Astrocyte of the cerebellum (primary cell): ENCODE measurements around the gene IL1A.

Source experiments
- DNase-seq: peaks from one replicate; pipeline ENCODE4 v3.0.0-alpha.2; 2011; ENCODE audit warnings: low read depth
- H3K4me3 ChIP-seq: 2 replicates; pipeline ENCODE4 v1.5.1; 2011; ENCODE audit warnings: mild to moderate bottlenecking, low read depth, low read length, moderate library complexity
- in situ Hi-C: cut with HindIII; loops from 2 replicates; pipeline ENCODE4 v1.10.0; 2017; ENCODE audit warnings: low sequenced_read_pairs
- TF ChIP-seq, protein P1 (sequence below): IDR thresholded peaks from 2 replicates; pipeline ENCODE4 v1.5.1; 2012; ENCODE audit warnings: low read length, low read depth, moderate library complexity, mild to moderate bottlenecking; ENCODE audit errors: missing control alignments

Gene IL1A

GRCh38 chr2:112787729-112788393, 3.6 kb upstream of the IL1A start:
- DNase-seq: no peak
- no peak overlapping the region for H3K4me3 ChIP-seq
- TF ChIP-seq, protein P1, sequence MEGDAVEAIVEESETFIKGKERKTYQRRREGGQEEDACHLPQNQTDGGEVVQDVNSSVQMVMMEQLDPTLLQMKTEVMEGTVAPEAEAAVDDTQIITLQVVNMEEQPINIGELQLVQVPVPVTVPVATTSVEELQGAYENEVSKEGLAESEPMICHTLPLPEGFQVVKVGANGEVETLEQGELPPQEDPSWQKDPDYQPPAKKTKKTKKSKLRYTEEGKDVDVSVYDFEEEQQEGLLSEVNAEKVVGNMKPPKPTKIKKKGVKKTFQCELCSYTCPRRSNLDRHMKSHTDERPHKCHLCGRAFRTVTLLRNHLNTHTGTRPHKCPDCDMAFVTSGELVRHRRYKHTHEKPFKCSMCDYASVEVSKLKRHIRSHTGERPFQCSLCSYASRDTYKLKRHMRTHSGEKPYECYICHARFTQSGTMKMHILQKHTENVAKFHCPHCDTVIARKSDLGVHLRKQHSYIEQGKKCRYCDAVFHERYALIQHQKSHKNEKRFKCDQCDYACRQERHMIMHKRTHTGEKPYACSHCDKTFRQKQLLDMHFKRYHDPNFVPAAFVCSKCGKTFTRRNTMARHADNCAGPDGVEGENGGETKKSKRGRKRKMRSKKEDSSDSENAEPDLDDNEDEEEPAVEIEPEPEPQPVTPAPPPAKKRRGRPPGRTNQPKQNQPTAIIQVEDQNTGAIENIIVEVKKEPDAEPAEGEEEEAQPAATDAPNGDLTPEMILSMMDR: no peak
- in situ Hi-C loops: loop anchor here (5.0 kb wide), 1 partner anchor 36 kb away; no protein-coding TSS in a partner anchor

DNA sequence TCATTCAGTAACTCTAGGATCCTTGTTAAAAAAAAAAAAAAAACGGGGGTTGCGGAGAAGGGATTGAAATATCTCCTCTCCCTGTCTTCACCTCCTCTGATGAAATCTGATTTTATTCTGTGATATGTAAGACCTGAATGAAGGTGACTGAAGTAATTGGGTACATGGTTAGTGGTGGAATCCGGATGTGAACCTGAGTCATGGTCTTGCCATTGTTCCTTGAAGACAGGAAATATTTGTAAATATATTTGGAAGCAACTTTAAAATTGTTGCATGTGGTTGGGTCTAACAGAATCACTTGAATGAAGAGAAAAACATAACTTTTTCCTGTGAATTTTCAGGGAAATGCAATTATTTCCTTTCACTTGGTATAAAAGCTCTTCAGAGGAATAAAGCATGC, 3.0 kb upstream of the IL1A start:
- no peak for DNase-seq
- no peak overlapping the region for H3K4me3 ChIP-seq
- in situ Hi-C loops: loop anchor here (5.0 kb wide), 1 partner anchor 35 kb away; no protein-coding TSS in a partner anchor
- TF ChIP-seq, protein P1: no peak

GRCh38 chr2:112783187-112783714, 1.0 kb downstream of the IL1A start:
- no peak overlapping the region for H3K4me3 ChIP-seq
- TF ChIP-seq, protein P1: no peak
- no peak for DNase-seq
- in situ Hi-C loops: no loop called here

DNA sequence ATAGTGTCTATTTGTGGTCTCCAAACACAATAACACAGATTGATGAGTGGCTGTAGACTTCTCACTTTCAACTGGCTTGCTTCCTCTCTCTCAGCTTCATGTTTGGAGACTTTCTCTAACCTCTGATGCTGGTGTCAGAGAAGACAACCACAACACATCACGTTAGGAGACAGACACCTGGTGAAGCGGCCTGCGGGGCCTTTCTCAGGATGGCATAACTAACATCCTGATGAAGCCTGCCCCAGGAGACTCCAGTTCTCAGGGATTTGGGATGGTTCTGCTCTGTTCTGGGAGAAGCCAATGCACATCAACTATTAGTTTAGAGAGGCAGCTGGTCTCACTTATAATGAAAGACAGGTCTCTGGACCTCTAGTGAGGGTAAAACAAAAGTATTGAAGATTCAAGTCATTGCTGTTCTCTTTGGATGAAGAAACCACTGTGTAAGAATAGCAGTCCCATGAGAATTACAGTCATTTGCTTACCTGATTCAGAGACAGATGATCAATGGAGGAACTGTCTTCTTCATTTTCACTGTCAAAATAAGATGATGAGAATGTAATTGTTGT, 2.0 kb downstream of the IL1A start:
- TF ChIP-seq, protein P1: no peak
- in situ Hi-C loops: no loop called here
- H3K4me3 ChIP-seq: no peak overlapping the region
- no peak for DNase-seq

DNA sequence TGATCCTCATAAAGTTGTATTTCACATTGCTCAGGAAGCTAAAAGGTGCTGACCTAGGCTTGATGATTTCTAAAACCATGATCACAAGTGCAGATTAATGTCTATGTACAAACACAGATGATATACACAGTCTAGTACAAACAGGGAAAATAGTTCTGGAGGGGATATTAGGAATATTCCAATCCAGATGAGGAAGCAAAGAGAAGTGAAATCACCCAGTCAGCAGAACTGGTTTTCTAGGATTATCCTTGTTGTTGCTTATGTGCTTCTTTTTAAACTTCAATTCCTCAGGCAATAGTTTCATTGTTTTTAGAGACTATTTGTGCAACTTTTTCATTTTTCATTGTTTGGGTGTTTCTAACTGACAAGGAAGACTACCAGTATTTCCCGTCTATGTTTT, 4.7 kb downstream of the IL1A start:
- in situ Hi-C loops: no loop called here
- H3K4me3 ChIP-seq: no peak overlapping the region
- no peak for DNase-seq
- TF ChIP-seq, protein P1: no peak

DNA sequence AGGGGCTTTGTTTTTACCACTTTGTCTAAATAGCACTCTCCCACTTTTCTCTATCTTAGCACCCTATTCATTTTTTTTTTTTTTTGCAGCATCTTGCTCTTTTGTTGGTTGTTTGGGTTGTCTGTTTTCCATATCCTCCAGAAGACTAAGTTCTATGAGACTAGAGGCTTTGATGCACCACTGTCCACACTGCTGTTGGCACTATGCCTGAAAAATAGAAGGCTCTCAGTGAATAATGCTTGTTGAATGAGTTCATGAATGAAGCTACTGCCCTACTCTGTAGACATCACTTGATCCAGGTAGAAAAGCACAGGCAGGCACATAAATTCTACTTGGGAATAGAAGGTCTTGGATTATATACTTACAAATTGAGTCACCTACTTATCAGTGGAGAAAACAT, 7.3 kb downstream of the IL1A start:
- in situ Hi-C loops: no loop called here
- no peak overlapping the region for H3K4me3 ChIP-seq
- no peak for DNase-seq
- TF ChIP-seq, protein P1: no peak
